Dendritic cell treated with granulocyte-macrophage colony-stimulating factor and Interleukin-4, amounts not matched to agents 40 ng/mL and 50 ng/mL, for 4 days (primary cell): ENCODE data around the gene CCR4.
"Not testable (repeated sequence)": the region's sequence is repeated elsewhere in the genome, so short reads cannot be mapped to it uniquely, and the experiment has no call there.

Source experiments
- H3K27ac Mint-ChIP-seq: one replicate; pipeline ENCODE4 v1.8.0; 2022; ENCODE audit warnings: mild to moderate bottlenecking, mixed read lengths
- H3K27me3 Mint-ChIP-seq: one replicate; pipeline ENCODE4 v1.8.0; 2022; ENCODE audit warnings: mild to moderate bottlenecking, mixed read lengths
- H3K36me3 Mint-ChIP-seq: one replicate; pipeline ENCODE4 v1.8.0; 2022; ENCODE audit warnings: low read depth, mixed read lengths
- H3K4me1 Mint-ChIP-seq: one replicate; pipeline ENCODE4 v1.8.0; 2022; ENCODE audit warnings: low read depth, mixed read lengths
- H3K4me3 Mint-ChIP-seq: one replicate; pipeline ENCODE4 v1.8.0; 2022; ENCODE audit warnings: mild to moderate bottlenecking, moderate library complexity, mixed read lengths
- H3K9me3 Mint-ChIP-seq: one replicate; pipeline ENCODE4 v1.8.0; 2022; ENCODE audit warnings: mixed read lengths
- intact Hi-C: fragments of 100-400 bp; cut with micrococcal nuclease; formaldehyde crosslinking; loops from one replicate; pipeline ENCODE4 v1.15.0; 2022

Gene CCR4

DNA sequence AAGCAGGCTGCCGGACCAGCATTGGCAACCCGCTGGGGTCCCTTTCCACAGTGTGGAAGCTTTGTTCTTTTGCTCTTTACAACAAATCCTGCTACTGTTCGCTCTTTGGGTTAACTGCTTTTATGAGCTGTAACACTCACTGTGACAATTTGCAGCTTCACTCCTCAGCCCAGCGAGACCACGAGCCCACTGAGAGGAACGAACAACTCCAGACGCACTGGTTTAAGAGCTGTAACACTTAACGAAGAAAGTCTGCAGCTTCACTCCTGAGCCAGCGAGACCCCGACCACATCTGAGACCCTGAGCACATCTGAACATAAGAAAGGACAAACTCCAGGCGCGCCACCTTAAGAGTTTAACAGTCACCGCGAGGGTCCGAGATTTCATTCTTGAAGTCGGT, 10.7 kb upstream of the CCR4 start:
- Mint-ChIP-seq H3K27me3 (no peaks in the 10 kb centered on the region), H3K4me1 (no peaks in the 10 kb centered on the region), H3K4me3 (no peak overlapping the region), H3K9me3 (no peaks in the 10 kb centered on the region), H3K36me3 (no peaks in the 10 kb centered on the region), H3K27ac (no peak overlapping the region)
- intact Hi-C loops, result no loop called here

DNA sequence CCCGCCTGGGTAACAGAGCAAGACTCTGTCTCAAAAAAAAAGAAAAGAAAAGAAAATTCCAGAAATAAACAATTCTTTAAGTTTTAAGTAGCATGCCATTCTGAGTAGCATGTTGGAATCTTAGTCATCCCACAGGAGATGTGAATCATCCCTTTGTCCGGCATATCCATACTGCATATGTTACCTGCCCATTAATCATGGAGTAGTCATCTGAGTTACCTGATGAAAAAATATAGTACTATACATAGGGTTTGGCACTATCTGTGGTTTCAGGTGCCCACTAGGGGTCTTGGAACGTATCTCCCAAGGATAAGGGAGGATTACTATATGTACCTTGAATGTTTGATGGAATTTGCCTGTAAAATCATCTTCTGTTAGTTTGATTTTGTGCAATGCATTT, 6.3 kb upstream of the CCR4 start:
- Mint-ChIP-seq H3K4me3 (no peak overlapping the region), H3K27me3 (no peaks in the 10 kb centered on the region), H3K4me1 (no peaks in the 10 kb centered on the region), H3K36me3 (no peaks in the 10 kb centered on the region), H3K9me3 (no peaks in the 10 kb centered on the region), H3K27ac (no peak overlapping the region)
- intact Hi-C loops, result no loop called here

DNA sequence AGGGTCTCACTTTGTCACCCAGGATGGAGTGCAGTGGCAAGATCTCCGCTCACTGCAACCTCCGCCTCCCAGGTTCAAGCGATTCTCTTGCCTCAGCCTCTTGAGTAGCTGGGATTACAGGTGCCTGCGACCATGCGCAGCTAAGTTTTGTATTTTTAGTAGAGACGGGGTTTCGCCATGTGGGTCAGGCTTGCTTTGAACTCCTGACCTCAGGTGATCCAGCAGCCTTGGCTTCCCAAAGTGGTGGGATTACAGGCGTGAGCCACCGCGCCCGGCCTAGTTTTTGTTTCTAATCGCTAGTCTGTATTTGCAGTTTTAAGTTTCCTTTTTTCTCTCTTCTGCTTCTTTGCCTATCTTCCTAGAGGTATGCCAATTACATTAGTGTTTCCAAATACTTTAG, 5.8 kb upstream of the CCR4 start:
- intact Hi-C loops, H3K4me1 Mint-ChIP-seq, H3K27me3 Mint-ChIP-seq, H3K36me3 Mint-ChIP-seq, H3K4me3 Mint-ChIP-seq, H3K27ac Mint-ChIP-seq, H3K9me3 Mint-ChIP-seq: not testable (repeated sequence)

- Mint-ChIP-seq H3K4me3 (no peak overlapping the region), H3K27me3 (no peaks in the 10 kb centered on the region), H3K4me1 (peaks cover 6% of the 10 kb centered on the region), H3K36me3 (no peaks in the 10 kb centered on the region), H3K27ac (no peak overlapping the region), H3K9me3 (no peaks in the 10 kb centered on the region)
- intact Hi-C loops, result loop anchor here (1.0 to 2.0 kb wide), 3 partner anchors 118 to 426 kb away; no protein-coding TSS in a partner anchor
Observed at GRCh38 chr3:32946973-32947788, 4.3 kb upstream of the CCR4 start.

DNA sequence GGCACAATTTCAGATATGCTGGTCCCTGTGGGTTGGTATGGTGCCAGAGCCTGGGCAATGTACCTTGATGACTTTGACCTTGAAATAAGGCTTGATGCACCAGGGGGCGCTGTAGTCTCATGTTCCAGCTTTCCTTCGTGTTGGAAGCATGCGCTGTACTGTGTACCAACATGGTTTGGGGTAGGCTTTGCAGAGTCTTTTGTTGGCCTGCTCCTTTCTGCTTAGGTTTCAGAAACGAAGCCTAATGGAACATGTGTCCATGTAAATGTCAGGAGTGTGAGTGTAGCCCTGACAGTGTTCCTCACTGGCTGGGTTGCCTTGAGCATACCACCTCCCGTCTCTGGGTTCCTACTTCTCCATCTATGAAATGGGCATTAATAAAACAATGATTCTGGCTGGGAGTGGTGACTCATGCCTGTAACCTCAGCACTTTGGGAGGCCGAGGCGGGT, 3.6 kb upstream of the CCR4 start:
- no peaks in the 10 kb centered on the region for H3K27me3 Mint-ChIP-seq
- no peak overlapping the region for H3K27ac Mint-ChIP-seq
- peaks cover 6% of the 10 kb centered on the region for H3K4me1 Mint-ChIP-seq
- H3K36me3 Mint-ChIP-seq, result no peaks in the 10 kb centered on the region
- H3K4me3 Mint-ChIP-seq, result no peak overlapping the region
- intact Hi-C loops, result loop anchor here (1.0 to 2.0 kb wide), 3 partner anchors 117 to 425 kb away; no protein-coding TSS in a partner anchor
- no peaks in the 10 kb centered on the region for H3K9me3 Mint-ChIP-seq

DNA sequence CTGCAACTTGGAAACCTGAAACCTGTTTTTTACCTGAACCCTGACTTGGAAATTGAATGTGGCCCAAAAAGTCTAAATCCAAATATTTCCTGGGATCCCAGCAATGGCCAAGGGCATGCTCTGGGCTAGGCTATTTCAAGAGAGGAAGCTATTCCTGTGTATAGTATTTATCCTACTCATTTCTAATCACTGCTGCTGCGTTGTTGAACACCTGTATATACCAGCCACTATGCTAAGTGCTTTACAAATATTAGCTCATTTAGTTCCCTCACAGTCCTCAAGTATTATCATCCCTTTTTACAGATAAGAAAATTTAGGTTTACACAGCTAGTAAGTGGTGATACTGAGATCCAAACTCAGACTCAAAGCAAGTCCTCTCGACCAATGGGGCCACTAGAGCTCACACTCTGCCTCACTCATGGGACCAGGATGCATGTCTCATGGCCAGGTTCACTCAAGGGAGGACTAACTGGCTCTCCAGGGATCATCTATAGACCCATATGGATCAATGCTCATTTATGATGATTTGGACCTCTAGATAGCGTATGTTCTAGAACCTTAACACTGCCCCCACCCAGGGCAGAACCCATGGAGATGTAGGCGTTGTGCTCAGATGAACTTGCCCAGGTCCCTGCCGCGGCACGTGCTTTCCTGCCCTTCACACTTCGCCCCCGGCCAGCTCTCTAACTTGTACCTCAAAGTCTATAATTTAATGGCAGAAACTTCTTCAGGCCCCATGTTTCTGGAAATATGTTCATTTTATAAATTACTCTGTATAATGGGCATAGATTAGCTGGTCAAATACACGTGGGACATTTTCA, 2.6 kb upstream of the CCR4 start:
- H3K4me3 Mint-ChIP-seq, result no peak overlapping the region
- H3K36me3 Mint-ChIP-seq, result no peaks in the 10 kb centered on the region
- no peak overlapping the region for H3K27ac Mint-ChIP-seq
- peaks cover 6% of the 10 kb centered on the region for H3K4me1 Mint-ChIP-seq
- no peaks in the 10 kb centered on the region for H3K27me3 Mint-ChIP-seq
- intact Hi-C loops, result no loop called here
- no peaks in the 10 kb centered on the region for H3K9me3 Mint-ChIP-seq

GRCh38 chr3:32950516-32950915, 928 bp upstream of the CCR4 start:
- intact Hi-C loops, result no loop called here
- no peak overlapping the region for H3K27ac Mint-ChIP-seq

DNA sequence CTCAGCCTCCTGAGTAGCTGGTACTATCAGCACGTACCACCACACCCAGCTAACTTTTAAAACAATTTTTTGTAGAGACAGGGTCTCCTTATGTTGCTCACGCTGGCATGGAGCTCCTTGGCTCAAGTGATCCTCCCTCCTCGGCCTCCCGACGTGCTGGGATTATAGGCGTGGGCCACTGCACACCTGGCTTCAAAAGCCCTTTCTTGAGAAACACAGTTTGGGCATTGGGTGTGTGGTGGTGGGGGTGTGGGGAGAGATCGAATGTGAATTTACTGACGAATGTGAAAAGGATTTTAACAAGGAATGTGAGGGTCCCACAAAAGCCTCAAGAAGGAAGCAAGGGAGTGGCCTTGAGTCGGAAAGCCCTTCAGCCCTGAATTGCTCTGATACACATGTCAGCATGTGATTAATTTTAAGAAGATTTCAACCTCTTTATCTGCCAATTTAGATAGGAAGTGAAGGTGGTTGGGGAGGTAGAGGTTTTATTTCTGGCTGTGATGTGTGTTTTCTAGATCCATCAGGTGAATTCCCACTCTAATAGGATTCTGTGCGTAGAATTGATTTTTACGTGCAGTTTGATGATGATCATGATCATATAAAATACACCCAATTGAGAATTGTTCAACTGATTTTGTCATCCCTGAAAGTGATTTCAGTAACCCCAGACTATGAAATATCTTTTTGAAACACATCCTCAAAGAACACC, 1.1 kb downstream of the CCR4 start:
- H3K36me3 Mint-ChIP-seq, result no peaks in the 10 kb centered on the region
- intact Hi-C loops, result no loop called here
- no peaks in the 10 kb centered on the region for H3K27me3 Mint-ChIP-seq
- peaks cover 6% of the 10 kb centered on the region for H3K4me1 Mint-ChIP-seq
- H3K27ac Mint-ChIP-seq, result no peak overlapping the region
- no peaks in the 10 kb centered on the region for H3K9me3 Mint-ChIP-seq
- no peak overlapping the region for H3K4me3 Mint-ChIP-seq

More at GRCh38 chr3:32950516-32950915, 928 bp upstream of the CCR4 start:
- H3K9me3 Mint-ChIP-seq, result no peaks in the 10 kb centered on the region
- H3K4me1 Mint-ChIP-seq, result peaks cover 6% of the 10 kb centered on the region
- H3K36me3 Mint-ChIP-seq, result no peaks in the 10 kb centered on the region
- H3K27me3 Mint-ChIP-seq, result no peaks in the 10 kb centered on the region
- no peak overlapping the region for H3K4me3 Mint-ChIP-seq

GRCh38 chr3:32954506-32954905, 3.1 kb downstream of the CCR4 start:
- peaks cover 6% of the 10 kb centered on the region for H3K4me1 Mint-ChIP-seq
- no peaks in the 10 kb centered on the region for H3K36me3 Mint-ChIP-seq
- H3K4me3 Mint-ChIP-seq, result no peak overlapping the region
- H3K27me3 Mint-ChIP-seq, result no peaks in the 10 kb centered on the region
- H3K9me3 Mint-ChIP-seq, result no peaks in the 10 kb centered on the region
- intact Hi-C loops, result no loop called here
- H3K27ac Mint-ChIP-seq, result no peak overlapping the region

DNA sequence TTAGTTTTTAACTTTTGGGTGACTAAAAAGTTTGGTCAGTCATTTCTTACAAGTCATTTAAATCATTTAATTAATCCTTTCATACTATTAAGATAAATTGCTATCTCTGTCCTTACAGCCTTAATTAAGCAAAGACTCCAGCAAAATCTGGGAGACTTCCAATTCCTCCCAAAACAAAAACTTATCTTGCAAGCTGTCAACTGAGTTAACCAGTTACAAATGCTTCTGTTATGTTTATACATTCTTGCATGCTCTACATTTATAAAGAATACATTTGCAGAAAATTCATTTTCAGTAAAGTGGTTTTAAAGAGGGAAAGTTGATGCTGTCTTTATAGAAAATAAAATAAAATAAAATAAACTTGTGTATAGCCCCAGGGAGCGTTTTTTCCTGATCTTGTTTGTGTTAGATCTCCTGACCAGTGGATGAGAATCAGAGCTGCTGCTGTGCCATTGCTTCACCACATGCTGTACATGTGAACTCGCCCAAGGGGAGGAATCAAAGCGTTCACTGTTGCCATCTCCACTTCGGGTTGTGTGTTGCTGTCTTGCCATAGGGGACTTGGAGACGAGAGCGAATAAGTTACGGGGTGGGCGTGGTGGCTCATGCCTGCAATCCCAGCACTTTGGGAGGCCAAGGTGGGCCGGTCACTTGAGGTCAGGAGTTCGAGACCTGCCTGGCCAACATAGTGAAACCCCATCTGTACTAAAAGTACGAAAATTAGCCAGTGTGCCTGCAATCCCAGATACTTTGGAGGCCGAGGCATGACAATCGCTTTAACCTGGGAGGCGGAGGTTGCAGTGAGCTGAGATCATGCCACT, 5.5 kb downstream of the CCR4 start:
- H3K36me3 Mint-ChIP-seq, result no peaks in the 10 kb centered on the region
- no peaks in the 10 kb centered on the region for H3K27me3 Mint-ChIP-seq
- H3K4me3 Mint-ChIP-seq, result no peak overlapping the region
- no peaks in the 10 kb centered on the region for H3K9me3 Mint-ChIP-seq
- intact Hi-C loops, result no loop called here
- H3K4me1 Mint-ChIP-seq, result no peaks in the 10 kb centered on the region
- no peak overlapping the region for H3K27ac Mint-ChIP-seq

GRCh38 chr3:32958509-32958908, 7.1 kb downstream of the CCR4 start:
- Mint-ChIP-seq H3K9me3 (no peaks in the 10 kb centered on the region), H3K36me3 (no peaks in the 10 kb centered on the region), H3K4me3 (no peak overlapping the region), H3K27ac (no peak overlapping the region), H3K27me3 (no peaks in the 10 kb centered on the region), H3K4me1 (no peaks in the 10 kb centered on the region)
- intact Hi-C loops, result no loop called here

DNA sequence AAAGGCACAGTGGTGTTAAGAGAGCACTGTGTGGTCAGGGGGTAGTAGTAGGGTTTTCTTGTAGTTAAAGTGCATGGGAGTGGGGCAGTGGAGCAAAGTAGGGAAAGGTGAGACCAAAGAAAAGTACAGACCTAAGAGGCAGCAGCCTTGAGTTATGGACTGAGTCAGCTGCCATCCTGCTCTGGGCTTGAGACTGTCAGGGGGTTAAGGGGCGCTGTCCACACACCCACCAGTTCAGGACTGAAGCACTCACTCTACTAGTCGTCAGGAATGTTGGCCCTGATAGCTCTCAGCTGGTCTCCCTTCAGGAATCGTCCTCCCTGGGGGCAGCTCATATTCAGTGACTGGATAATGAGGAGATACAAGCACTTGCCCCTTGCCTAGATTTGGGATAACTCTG, 7.9 kb downstream of the CCR4 start:
- no peaks in the 10 kb centered on the region for H3K27me3 Mint-ChIP-seq
- no peak overlapping the region for H3K4me3 Mint-ChIP-seq
- H3K4me1 Mint-ChIP-seq, result no peaks in the 10 kb centered on the region
- no peak overlapping the region for H3K27ac Mint-ChIP-seq
- intact Hi-C loops, result no loop called here
- H3K36me3 Mint-ChIP-seq, result no peaks in the 10 kb centered on the region
- no peaks in the 10 kb centered on the region for H3K9me3 Mint-ChIP-seq

DNA sequence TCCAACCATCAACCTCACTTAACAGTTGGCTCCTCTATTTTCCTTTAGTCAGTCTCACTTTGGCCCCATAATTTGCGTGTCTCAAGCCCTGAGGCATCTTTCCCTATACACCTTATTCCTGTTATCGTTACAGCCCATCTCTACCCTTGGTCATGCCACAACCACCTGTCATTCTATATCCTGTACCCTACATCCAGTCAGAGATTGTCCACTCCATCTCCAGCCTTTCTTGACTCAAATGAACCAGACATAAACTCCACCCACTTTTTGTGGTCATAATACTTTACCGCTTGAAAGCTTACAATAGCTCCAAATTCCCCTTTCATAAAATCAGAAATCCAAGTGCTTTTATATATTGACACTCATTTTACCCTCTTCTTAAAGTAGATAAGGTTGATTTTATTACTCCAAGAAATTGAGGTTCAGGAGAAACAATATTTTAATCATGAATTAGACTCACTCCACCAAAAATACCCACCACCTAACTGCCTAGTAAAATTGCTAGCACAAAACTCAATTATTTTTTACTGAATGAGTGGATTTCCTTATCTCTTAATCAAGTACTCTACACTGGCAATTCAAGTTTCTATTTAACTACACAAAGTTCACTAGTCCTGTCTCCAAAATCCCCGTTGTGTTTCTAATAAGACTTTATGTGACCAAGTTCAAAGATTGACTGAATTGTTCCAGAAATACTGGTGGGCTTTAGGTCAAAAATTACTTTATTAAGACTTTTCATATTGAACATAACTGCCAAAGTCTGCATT, 9.1 kb downstream of the CCR4 start:
- H3K4me3 Mint-ChIP-seq, result no peak overlapping the region
- intact Hi-C loops, result no loop called here
- H3K4me1 Mint-ChIP-seq, result no peaks in the 10 kb centered on the region
- H3K27ac Mint-ChIP-seq, result no peak overlapping the region
- H3K27me3 Mint-ChIP-seq, result no peaks in the 10 kb centered on the region
- H3K36me3 Mint-ChIP-seq, result peaks cover 7% of the 10 kb centered on the region
- H3K9me3 Mint-ChIP-seq, result peaks cover 10% of the 10 kb centered on the region
